ENCODE results near the gene KRT33B.

The KRT33B gene

DNA sequence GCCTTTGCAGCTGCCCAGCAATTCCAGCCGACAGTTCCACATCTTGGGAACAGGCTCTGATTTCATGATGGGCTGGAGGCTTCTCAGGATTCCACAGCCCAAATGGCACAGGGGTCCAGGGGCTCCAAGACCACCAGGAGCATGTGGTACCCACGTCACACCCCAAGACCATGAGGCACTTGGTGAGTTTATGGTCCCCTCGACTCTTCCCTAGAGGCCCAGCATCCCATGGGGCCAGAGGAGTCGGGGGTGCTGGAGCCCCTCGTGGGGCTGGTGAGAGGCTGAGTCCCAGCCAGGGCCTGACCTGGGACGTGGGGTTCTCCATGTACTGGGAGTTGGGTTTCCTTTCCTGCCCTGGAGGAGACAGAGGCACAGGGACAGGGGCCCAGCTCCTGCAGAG, 44.0 kb downstream of the KRT33B start:
- Histone ChIP-seq H3K27me3 (ENCODE audit: control insufficient read depth in 1 of 2, insufficient read depth in 2 of 2, low read length in 2 of 2) (no peaks in the 10 kb centered on the region), H3K4me1 (ENCODE audit: control insufficient read depth in 1 of 2, insufficient read depth in 2 of 2, low read length in 2 of 2) (no peaks in the 10 kb centered on the region)

DNA sequence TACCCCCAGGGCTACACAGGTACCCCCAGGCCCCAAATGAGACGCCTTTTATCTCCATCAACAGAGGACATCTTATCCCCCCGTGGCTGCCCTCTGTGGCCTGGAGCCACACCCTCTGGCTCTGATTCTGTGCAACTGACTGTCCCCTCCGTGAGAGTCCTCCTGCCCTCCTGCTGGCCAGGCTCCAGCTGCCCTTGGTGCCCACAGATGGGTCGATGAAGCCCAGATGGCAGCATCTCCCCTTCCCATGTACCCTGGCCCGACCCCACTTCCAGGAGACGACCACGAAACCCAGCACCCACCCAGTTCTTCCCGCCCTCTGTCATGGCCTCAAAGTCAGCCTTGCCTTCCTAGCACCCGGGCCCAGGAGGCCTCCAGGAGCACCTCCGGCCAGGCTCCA, 44.5 kb downstream of the KRT33B start:
- no peaks in the 10 kb centered on the region for H3K27me3 ChIP-seq (ENCODE audit: control insufficient read depth in 1 of 2, insufficient read depth in 2 of 2, low read length in 2 of 2)

More for the DNA sequence above, 44.0 kb downstream of the KRT33B start:
- Histone ChIP-seq H3K4me3 (ENCODE audit: low read depth in 1 of 2, low read length in 2 of 2) (no peak overlapping the region), H3K9me3 (ENCODE audit: control insufficient read depth in 1 of 2, low read length in 2 of 2) (no peaks in the 10 kb centered on the region), H3K27ac (ENCODE audit: low read depth, low read length) (no peak overlapping the region), H3K36me3 (ENCODE audit: control insufficient read depth in 1 of 2, insufficient read depth in 2 of 2, low read length in 2 of 2) (no peaks in the 10 kb centered on the region), H3K9ac (ENCODE audit: low read depth in 1 of 2, low read length in 2 of 2) (no peak overlapping the region)

DNA sequence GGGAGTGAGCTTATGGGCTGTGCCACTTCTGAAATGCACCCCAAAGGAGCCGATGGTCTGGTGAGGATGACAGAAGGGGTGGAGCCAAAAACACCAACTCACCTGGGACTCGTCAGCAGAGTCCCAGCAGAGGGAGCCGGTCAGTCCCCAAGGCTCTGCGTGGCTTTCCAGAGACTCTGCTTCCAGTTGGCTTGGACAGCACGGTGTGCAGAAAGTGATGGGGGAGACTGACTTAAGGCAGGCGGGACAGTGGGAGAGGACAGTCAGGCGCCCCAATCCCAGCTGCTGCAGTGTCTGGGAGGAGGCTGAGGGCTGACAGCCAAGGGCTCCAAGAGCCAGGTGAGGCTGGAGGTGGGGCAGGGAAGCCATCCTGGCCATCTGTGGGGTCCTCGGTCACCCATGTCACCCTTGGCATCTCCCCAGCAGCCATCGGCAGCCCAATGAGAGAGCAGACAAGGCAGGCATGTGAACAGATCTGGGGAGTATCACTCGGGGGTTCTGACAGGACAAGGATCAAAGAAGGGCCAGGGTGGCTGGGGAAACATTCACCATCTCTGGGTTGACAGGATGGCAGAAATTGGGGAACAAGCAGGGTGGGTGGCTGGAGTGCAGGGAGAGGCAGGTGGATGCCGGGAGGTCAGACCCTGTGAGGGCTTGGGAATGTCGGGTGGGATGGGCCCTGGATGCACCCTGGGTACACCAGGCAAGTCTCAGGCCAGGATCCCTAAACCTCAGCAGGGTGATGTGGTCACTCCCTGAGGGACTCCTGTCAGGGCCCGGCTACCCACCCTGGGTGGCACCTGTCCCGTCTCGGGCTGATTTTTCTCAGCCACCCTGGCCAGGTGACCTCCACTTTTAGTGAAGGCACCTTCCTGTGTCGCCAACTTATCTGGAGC, 45.2 kb downstream of the KRT33B start:
- Histone ChIP-seq H3K4me1 (ENCODE audit: control insufficient read depth in 1 of 2, insufficient read depth in 2 of 2, low read length in 2 of 2) (no peaks in the 10 kb centered on the region), H3K27ac (ENCODE audit: low read depth, low read length) (no peak overlapping the region), H3K9ac (ENCODE audit: low read depth in 1 of 2, low read length in 2 of 2) (no peak overlapping the region), H3K36me3 (ENCODE audit: control insufficient read depth in 1 of 2, insufficient read depth in 2 of 2, low read length in 2 of 2) (no peaks in the 10 kb centered on the region), H3K4me3 (ENCODE audit: low read depth in 1 of 2, low read length in 2 of 2) (no peak overlapping the region), H3K27me3 (ENCODE audit: control insufficient read depth in 1 of 2, insufficient read depth in 2 of 2, low read length in 2 of 2) (no peaks in the 10 kb centered on the region), H3K9me3 (ENCODE audit: control insufficient read depth in 1 of 2, low read length in 2 of 2) (peaks cover 0 to 2% of the 10 kb centered on the region in 2 donors)

More for the DNA sequence above, 44.5 kb downstream of the KRT33B start:
- no peaks in the 10 kb centered on the region for H3K9me3 ChIP-seq (ENCODE audit: control insufficient read depth in 1 of 2, low read length in 2 of 2)
- no peaks in the 10 kb centered on the region for H3K4me1 ChIP-seq (ENCODE audit: control insufficient read depth in 1 of 2, insufficient read depth in 2 of 2, low read length in 2 of 2)
- no peak overlapping the region for H3K27ac ChIP-seq (ENCODE audit: low read depth, low read length)
- H3K4me3 ChIP-seq (ENCODE audit: low read depth in 1 of 2, low read length in 2 of 2), result no peak overlapping the region
- H3K9ac ChIP-seq (ENCODE audit: low read depth in 1 of 2, low read length in 2 of 2), result no peak overlapping the region
- no peaks in the 10 kb centered on the region for H3K36me3 ChIP-seq (ENCODE audit: control insufficient read depth in 1 of 2, insufficient read depth in 2 of 2, low read length in 2 of 2)

DNA sequence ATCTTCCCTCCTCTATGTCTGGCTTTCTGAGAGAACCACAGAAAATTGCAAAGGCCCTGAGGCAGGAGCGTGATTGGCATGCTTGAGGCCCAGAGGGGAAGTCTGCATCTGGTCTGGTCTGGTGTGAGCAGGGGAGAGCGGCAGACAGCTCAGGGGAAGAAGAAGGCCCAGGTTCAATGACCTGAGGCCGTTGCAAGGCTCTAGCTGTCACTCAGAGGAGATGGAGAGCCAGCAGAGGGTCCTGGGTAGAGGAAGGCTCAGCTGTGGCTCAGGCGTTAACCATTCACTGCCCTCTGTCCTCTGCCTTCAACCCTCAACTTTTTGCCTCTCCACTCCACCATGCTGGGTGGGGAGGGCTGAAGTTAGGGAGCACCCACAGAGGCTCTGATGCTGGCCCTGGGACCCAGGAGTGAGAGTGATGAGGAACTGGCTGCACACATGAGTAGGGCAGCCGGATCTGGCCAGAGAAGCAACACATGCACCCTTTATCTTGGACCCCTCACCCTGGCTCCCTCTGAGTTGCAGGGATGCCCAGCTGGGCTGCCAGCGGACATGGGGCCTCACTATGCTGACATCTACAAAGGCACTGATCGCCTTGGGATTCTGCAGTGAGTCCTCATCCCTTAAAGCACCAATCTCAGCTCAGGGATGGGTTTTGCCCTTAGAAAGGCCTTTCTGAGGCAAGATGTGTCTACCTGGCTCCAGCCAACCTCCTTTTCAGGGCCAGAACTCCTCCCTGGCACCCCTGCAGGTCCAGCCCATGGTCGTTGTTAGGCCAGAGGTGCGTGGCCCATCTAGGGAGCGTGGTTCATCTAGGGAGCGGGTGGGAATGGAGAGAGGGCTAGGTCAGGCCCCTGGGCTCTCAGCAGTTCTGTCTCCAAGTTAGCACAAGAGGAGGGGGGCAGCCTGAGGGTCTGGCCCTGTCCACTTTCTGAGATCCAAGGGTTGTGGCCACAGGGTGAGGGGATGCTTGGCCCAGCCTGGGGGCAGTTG, 46.4 kb downstream of the KRT33B start:
- peaks cover 0 to 2% of the 10 kb centered on the region in 2 donors for H3K9me3 ChIP-seq (ENCODE audit: control insufficient read depth in 1 of 2, low read length in 2 of 2)
- no peaks in the 10 kb centered on the region for H3K27me3 ChIP-seq (ENCODE audit: control insufficient read depth in 1 of 2, insufficient read depth in 2 of 2, low read length in 2 of 2)
- H3K27ac ChIP-seq (ENCODE audit: low read depth, low read length), result no peak overlapping the region
- H3K4me3 ChIP-seq (ENCODE audit: low read depth in 1 of 2, low read length in 2 of 2), result no peak overlapping the region
- H3K4me1 ChIP-seq (ENCODE audit: control insufficient read depth in 1 of 2, insufficient read depth in 2 of 2, low read length in 2 of 2), result no peaks in the 10 kb centered on the region
- no peak overlapping the region for H3K9ac ChIP-seq (ENCODE audit: low read depth in 1 of 2, low read length in 2 of 2)
- H3K36me3 ChIP-seq (ENCODE audit: control insufficient read depth in 1 of 2, insufficient read depth in 2 of 2, low read length in 2 of 2), result no peaks in the 10 kb centered on the region

DNA sequence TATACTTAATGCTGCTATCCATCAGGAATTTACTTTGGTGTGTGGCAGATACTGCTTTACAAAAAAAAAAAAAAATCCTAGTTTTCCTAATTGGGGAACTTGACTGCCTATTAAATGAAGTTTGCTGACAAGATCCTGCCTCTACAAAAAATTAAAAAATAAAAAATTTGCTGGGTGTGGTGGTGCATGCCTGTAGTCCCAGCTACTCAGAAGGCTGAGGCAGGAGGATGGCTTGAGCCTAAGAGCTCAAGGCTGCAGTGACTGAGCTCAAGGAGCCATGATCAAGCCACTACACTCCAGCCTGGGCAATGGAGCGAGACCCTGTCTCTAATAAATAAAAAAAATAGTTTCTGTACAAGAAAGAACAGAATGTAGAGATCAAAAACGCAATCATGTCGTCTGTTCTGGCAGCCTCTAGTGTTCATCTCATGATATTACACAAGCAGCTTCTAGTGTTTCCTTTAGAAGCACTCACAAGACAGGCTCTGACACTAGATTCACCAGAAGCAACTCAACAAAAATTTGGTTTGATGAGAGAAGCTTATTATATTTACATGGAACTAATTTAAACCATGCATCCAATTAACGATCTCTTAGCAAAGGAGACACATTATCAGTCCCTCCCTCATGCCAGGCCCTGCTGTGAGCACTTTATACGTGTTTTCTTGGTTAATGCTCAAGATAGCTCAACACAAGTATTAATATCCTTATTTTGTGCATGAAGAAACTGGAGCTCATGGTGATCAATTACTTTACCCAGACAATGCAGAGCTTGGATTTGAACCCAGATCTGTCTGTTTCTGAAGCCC, 47.3 kb downstream of the KRT33B start:
- Histone ChIP-seq H3K9me3 (ENCODE audit: control insufficient read depth in 1 of 2, low read length in 2 of 2) (peaks cover 0 to 2% of the 10 kb centered on the region in 2 donors), H3K4me3 (ENCODE audit: low read depth in 1 of 2, low read length in 2 of 2) (no peak overlapping the region), H3K27ac (ENCODE audit: low read depth, low read length) (no peak overlapping the region), H3K4me1 (ENCODE audit: control insufficient read depth in 1 of 2, insufficient read depth in 2 of 2, low read length in 2 of 2) (no peaks in the 10 kb centered on the region), H3K36me3 (ENCODE audit: control insufficient read depth in 1 of 2, insufficient read depth in 2 of 2, low read length in 2 of 2) (no peaks in the 10 kb centered on the region), H3K27me3 (ENCODE audit: control insufficient read depth in 1 of 2, insufficient read depth in 2 of 2, low read length in 2 of 2) (no peaks in the 10 kb centered on the region), H3K9ac (ENCODE audit: low read depth in 1 of 2, low read length in 2 of 2) (no peak overlapping the region)

DNA sequence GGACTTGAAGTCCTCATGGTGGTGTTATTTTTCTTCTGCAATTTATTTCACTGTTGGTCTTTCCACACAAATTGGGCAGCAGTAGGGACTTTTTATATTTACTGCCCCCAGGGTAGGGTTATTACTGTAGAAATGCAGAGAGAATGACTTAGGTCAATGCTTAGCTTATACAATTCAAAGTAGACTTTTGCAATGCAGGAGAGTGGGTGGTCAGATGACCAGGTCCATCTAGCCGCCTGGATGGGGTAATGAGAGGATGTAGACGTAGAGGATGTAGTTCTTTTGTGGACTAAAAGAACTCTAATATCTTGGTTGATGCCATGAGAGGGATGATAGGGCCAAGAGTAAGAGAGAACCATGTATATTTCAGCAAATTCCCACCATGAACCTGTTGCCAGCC, 51.4 kb downstream of the KRT33B start:
- Histone ChIP-seq H3K4me3 (ENCODE audit: low read depth in 1 of 2, low read length in 2 of 2) (no peak overlapping the region), H3K9me3 (ENCODE audit: control insufficient read depth in 1 of 2, low read length in 2 of 2) (peaks cover 0 to 2% of the 10 kb centered on the region in 2 donors)

DNA sequence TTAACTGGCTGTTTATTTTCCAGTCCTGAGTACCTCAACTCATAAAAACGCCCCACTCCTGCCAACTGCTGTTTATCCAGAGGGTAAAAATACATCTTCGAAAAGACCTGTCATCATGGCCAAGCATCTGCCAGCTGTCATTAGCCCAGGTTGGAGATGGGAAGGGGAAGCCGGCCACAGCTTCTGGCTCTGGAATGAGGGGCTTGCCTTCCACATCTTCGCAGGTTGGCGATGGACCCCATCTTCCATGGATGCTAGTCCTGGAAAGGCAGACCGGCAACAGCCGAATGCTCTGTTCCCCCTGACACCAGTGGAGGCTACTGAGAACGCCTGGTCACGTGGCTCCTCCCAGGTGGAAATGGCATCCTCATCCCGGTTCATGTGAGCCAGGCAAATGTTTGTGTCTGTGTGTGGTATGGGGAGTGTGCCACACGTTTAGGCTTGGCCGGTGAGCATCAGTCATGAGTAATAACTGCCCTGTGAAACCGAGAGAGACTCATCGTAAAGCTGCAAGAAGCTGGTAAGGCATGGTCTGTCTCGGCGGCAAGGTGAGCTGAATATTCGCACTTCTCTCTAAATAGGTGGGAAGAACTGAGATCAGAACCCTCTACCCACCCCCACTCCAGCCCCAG, 53.7 kb downstream of the KRT33B start:
- Histone ChIP-seq H3K27me3 (ENCODE audit: control insufficient read depth in 1 of 2, insufficient read depth in 2 of 2, low read length in 2 of 2) (no peaks in the 10 kb centered on the region), H3K9ac (ENCODE audit: low read depth in 1 of 2, low read length in 2 of 2) (no peak overlapping the region), H3K27ac (ENCODE audit: low read depth, low read length) (no peak overlapping the region), H3K36me3 (ENCODE audit: control insufficient read depth in 1 of 2, insufficient read depth in 2 of 2, low read length in 2 of 2) (no peaks in the 10 kb centered on the region), H3K9me3 (ENCODE audit: control insufficient read depth in 1 of 2, low read length in 2 of 2) (peaks cover 0 to 2% of the 10 kb centered on the region in 2 donors), H3K4me1 (ENCODE audit: control insufficient read depth in 1 of 2, insufficient read depth in 2 of 2, low read length in 2 of 2) (no peaks in the 10 kb centered on the region), H3K4me3 (ENCODE audit: low read depth in 1 of 2, low read length in 2 of 2) (no peak overlapping the region)

More for the DNA sequence above, 51.4 kb downstream of the KRT33B start:
- H3K4me1 ChIP-seq (ENCODE audit: control insufficient read depth in 1 of 2, insufficient read depth in 2 of 2, low read length in 2 of 2), result no peaks in the 10 kb centered on the region
- H3K27me3 ChIP-seq (ENCODE audit: control insufficient read depth in 1 of 2, insufficient read depth in 2 of 2, low read length in 2 of 2), result no peaks in the 10 kb centered on the region
- H3K36me3 ChIP-seq (ENCODE audit: control insufficient read depth in 1 of 2, insufficient read depth in 2 of 2, low read length in 2 of 2), result no peaks in the 10 kb centered on the region
- no peak overlapping the region for H3K9ac ChIP-seq (ENCODE audit: low read depth in 1 of 2, low read length in 2 of 2)
- H3K27ac ChIP-seq (ENCODE audit: low read depth, low read length), result no peak overlapping the region

DNA sequence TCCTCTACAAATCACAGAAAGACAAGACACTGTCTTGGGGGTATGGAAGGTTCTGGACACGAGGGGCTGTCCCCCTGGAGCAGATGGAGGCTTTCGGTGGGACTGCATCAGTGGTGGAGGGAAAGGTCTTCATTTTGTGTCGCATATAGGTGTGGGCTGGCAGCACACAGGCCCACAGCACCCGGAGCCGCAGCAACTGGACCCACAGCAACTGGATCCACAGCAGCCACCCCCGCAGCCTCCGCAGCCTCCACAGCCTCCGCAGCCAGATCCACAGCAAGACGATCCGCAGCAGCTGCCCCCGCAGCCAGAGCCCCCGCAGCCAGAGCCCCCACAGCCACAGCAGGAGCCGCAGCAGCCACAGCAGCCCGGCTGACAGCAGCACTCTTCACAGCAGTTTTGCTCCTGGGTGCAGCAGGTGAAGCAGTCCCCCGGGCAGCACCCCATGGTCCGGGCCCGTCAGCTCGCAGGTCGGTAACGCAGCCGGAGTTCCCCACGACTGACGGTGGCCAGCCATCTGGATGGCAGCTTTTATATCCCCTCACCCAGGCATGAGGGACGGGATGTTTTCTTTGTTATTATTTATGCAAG, 54.3 kb downstream of the KRT33B start, which contains the start of gene KRTAP17-1:
TSS of gene KRTAP17-1 (minus strand) at position 507 of the 591 bp plus-strand sequence. CDS start at position 447, 60 bp downstream.
- Histone ChIP-seq H3K27ac (ENCODE audit: low read depth, low read length) (no peak within 1 kb of the TSS), H3K4me3 (ENCODE audit: low read depth in 1 of 2, low read length in 2 of 2) (no peak within 1 kb of the TSS), H3K4me1 (ENCODE audit: control insufficient read depth in 1 of 2, insufficient read depth in 2 of 2, low read length in 2 of 2) (no peaks in the 10 kb centered on the region), H3K27me3 (ENCODE audit: control insufficient read depth in 1 of 2, insufficient read depth in 2 of 2, low read length in 2 of 2) (no peaks in the 10 kb centered on the region), H3K9ac (ENCODE audit: low read depth in 1 of 2, low read length in 2 of 2) (no peak within 1 kb of the TSS), H3K9me3 (ENCODE audit: control insufficient read depth in 1 of 2, low read length in 2 of 2) (peaks cover 0 to 2% of the 10 kb centered on the region in 2 donors), H3K36me3 (ENCODE audit: control insufficient read depth in 1 of 2, insufficient read depth in 2 of 2, low read length in 2 of 2) (no peaks in the 10 kb centered on the region)
